Astrocyte (in vitro differentiated cells and primary cell): ENCODE results near the gene NINJ1.

ENCODE experiments used
- EZH2 ChIP-seq: IDR thresholded peaks from 2 replicates; pipeline ENCODE4 v1.6.1; 2012; ENCODE audit warnings: mild to moderate bottlenecking, low read length, inconsistent platforms; ENCODE audit not compliant: insufficient read depth
- TF ChIP-seq, protein P1 (sequence below): IDR thresholded peaks from 2 replicates; pipeline ENCODE4 v1.5.1; 2011; ENCODE audit warnings: low read depth, mild to moderate bottlenecking, inconsistent platforms, low read length, moderate library complexity; ENCODE audit not compliant: insufficient read depth

DNA sequence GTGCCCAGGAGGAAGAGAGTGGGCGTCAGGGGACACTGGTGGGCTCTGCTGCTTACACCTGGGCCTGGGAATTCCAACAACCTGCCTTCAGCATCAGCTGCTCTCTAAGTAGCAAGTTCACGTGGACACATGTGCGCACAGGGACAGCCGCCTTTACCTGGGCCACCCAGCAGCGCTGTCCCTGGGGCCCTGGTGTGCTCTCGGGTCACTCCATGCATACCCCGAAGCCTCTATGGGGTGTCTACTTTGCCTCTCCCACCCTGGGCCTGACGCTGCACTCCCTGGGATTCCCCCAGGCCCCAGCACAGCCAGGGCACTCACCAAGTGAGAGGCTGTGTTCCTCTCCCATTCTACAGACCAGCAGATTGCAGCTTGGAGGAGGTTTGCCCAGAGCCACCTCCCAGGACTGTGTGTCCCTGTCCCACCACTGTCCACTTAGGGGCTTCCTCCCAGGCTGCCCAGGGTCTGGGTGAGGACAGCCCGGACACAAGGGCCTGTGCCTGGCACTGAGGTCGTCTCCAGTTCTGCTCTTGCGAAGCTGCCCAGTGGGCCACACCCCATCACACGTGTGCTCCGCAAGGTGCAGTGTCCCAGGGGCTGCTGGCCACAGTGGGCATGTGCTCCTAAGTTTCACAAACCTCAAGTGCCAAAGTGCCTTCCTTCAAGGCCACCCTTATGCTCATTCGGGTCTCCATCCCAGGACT is 5.9 kb downstream of the NINJ1 start:
- TF ChIP-seq, protein P1, sequence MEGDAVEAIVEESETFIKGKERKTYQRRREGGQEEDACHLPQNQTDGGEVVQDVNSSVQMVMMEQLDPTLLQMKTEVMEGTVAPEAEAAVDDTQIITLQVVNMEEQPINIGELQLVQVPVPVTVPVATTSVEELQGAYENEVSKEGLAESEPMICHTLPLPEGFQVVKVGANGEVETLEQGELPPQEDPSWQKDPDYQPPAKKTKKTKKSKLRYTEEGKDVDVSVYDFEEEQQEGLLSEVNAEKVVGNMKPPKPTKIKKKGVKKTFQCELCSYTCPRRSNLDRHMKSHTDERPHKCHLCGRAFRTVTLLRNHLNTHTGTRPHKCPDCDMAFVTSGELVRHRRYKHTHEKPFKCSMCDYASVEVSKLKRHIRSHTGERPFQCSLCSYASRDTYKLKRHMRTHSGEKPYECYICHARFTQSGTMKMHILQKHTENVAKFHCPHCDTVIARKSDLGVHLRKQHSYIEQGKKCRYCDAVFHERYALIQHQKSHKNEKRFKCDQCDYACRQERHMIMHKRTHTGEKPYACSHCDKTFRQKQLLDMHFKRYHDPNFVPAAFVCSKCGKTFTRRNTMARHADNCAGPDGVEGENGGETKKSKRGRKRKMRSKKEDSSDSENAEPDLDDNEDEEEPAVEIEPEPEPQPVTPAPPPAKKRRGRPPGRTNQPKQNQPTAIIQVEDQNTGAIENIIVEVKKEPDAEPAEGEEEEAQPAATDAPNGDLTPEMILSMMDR, result no peak
- no peak for TF ChIP-seq EZH2
